ENCODE results near the gene CDKN1A.
A peak's percentile ranks its signal among the peaks of the same experiment; 100 is the strongest.
"Not testable (repeated sequence)": the region's sequence is repeated elsewhere in the genome, so short reads cannot be mapped to it uniquely, and the experiment has no call there.

Gene CDKN1A

DNA sequence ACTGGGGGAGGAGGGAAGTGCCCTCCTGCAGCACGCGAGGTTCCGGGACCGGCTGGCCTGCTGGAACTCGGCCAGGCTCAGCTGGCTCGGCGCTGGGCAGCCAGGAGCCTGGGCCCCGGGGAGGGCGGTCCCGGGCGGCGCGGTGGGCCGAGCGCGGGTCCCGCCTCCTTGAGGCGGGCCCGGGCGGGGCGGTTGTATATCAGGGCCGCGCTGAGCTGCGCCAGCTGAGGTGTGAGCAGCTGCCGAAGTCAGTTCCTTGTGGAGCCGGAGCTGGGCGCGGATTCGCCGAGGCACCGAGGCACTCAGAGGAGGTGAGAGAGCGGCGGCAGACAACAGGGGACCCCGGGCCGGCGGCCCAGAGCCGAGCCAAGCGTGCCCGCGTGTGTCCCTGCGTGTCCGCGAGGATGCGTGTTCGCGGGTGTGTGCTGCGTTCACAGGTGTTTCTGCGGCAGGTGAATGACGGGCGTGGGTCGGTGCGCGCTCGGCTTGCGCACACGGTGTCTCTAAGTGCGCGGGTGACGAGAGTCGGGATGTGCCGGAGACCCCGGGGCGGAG is at the start of gene CDKN1A:
CDKN1A (plus strand) TSS at position 227 of the 555 bp plus-strand sequence. CDS start 5,388 bp downstream, outside the sequence.
- no peak for FAIRE-seq
- no peak for DNase-seq (ENCODE audit: insufficient read length, low spot score)

DNA sequence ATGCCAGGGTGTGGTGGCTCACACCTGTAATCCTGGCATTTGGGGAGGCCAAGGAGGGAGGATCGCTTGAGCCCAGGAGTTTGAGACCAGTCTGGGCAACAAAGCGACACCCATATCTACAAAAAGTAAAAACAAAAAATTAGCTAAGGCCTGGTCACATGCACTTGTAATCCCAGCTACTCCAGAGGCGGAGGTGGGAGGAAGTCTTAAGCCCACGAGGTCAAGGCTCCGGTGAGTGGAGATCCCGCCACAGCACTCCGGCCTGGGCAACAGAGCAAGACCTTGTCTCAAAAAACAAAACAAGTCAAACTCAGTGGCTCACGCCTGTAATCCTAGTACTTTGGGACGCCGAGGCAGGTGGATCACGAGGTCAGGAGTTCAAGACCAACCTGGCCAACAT is 48.7 kb upstream of the CDKN1A start:
- FAIRE-seq, result no peak
- DNase-seq (ENCODE audit: insufficient read length, low spot score), result no peak

DNA sequence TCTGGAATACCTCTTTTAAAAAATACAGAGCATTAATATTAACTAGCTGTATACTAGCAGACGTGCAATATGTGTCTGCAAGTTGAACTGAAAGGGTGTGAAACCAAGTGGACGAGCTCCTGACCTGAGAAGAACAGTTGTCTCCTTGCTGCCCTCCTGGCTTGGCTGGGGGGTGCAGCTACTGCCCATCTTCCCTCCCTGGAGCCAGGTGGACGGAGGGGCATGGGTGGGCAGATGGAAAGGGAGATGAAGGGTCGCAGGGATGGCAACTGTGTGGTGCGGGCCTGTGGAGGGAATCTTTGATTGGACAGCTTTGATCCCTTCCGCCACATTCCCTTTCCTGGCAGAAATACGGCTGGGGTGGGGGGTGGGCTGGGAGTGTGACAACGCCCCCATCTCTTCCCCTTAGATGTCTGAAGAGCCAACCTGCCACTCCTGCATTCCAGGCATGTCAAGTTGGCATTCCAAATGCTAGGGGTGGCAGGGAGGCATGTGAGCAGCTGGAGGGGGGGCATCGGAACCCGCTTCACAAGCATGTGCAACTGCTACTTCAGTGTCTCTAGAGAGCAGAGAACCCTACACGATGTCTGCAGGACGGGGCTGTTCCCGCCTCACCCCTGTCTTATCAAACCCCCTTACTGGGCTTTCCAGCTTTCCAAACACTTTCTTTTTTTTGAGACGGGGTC is 47.0 kb upstream of the CDKN1A start:
- no peak for FAIRE-seq

GRCh38 chr6:36633370-36633769 is 45.1 kb upstream of the CDKN1A start:
- no peak for FAIRE-seq

More for the DNA sequence above, 47.0 kb upstream of the CDKN1A start:
- no peak for DNase-seq (ENCODE audit: insufficient read length, low spot score)

GRCh38 chr6:36633915-36634314 is 44.6 kb upstream of the CDKN1A start:
- DNase-seq (ENCODE audit: insufficient read length, low spot score) (no peak), FAIRE-seq (no peak)

More at GRCh38 chr6:36633370-36633769, 45.1 kb upstream of the CDKN1A start:
- DNase-seq (ENCODE audit: insufficient read length, low spot score), result no peak

DNA sequence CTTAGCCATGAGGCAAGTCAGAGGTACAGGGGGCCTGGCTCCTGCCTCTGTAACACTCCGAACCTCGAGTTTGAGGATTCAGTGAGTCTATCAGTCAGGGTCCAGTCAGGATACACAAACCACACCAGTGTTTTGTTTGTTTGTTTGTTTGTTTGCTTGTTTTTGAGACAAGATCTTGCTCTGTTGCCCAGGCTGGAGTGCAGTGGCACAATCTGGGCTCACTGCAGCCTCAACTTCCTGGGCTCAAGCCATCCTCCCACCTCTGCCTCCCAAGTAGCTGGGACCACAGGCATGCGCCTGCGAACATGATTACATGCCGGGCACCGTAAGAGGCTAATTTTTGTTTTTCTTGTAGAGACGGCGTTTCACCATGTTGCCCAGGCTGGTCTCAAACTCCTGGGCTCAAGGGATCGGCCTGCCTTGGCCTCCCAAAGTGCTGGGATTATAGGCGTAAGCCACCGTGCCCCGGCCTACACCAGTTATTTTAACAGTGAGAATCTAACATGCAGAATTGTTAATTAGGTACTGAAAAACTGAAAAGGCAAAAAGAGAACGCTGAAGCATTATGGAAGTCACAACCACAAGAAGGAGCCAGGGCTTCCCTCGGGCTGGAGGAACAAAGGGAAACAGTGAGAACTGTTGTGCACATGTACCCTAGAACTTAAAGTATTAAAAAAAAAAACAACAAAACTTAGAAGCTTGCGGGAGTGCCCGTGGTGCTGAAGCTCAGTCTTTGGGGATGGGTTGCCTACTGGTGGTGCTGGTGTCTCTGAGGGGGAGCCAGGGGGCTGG is 44.0 kb upstream of the CDKN1A start:
- DNase-seq (ENCODE audit: insufficient read length, low spot score) (no peak), FAIRE-seq (no peak)

- DNase-seq (ENCODE audit: insufficient read length, low spot score) (no peak), FAIRE-seq (no peak)
Measured at GRCh38 chr6:36636283-36636682, 42.2 kb upstream of the CDKN1A start.

DNA sequence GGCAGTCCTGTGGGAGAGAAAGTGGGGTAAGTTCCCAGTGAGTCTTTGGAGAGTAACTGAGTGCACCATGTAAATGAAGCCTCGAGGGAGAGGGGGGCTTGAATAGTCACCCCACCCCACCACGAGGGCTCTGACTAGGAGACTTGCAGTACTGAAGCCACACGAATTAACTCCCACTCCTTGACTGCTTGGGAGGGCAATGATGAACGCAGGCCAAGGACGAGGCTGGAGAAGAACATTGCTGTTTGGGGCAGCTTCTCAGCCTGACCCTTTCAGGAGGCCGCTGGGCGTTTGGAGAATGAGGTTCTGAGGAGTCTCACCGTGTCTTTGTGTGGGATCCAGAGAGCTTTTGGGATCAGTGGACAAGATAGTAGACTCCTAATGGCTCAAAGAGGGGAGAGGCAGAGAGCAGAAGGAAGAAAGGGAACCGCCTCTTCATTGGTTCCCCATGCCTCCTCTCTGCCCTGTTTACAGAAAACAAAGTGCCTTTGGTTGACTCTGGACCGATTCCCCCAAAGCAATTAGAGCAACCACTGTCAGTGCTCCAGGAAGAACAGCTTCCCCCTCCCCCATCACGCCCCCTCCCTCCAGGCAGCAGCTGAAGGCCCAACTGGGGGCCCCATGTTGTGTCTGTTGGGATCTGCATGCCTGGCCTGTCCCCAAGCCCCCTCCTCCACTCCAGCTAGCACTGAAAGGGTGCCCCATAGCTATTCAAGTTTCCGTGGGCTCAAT is 41.7 kb upstream of the CDKN1A start:
- FAIRE-seq (no peak), DNase-seq (ENCODE audit: insufficient read length, low spot score) (no peak)

DNA sequence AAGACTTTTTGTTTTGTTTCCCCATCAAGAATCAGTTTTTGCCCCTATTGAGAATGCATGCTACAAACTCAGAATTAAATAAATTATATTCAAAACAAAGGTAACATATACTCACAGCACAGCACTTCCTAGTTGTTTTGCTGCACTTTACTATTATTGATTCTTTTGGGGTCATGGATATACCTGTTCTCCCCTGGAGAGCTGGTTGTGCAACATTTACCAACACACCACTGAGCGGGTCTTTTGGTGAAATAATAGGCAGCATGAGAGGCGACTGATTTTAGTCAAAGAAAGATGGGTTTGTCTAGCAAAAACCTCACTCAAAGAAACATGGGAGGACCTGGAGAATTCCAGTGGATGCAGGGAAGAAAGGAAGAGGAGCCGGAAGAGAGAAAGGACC is 39.9 kb upstream of the CDKN1A start:
- no peak for FAIRE-seq
- no peak for DNase-seq (ENCODE audit: insufficient read length, low spot score)

- DNase-seq (ENCODE audit: insufficient read length, low spot score), result no peak
- no peak for FAIRE-seq
Measured at GRCh38 chr6:36639171-36639808, 39.2 kb upstream of the CDKN1A start.

DNA sequence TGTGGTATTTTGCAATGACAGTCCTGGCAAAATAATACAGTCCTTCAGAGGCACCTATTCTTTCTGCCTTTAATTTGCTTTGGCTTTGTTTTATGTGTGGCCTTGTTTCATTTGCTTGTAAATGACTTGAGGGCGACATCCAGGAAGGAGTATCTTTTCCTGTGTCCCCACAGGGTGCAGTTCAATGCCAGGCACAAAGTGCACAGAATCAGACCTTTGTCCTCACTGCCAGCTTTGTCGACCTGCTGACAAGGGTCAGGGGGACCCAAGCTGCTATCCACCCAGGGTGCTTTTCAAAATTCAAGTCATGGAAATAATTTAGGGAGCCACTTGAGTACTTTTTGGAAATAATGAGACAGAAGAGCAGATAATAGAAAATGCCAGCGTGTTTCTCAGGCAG is 37.0 kb upstream of the CDKN1A start:
- DNase-seq (ENCODE audit: insufficient read length, low spot score), result no peak
- no peak for FAIRE-seq

GRCh38 chr6:36642913-36643817 is 35.3 kb upstream of the CDKN1A start:
- DNase-seq (ENCODE audit: insufficient read length, low spot score) (no peak), FAIRE-seq (no peak)

GRCh38 chr6:36643977-36644376 is 34.5 kb upstream of the CDKN1A start:
- FAIRE-seq (no peak), DNase-seq (ENCODE audit: insufficient read length, low spot score) (no peak)

DNA sequence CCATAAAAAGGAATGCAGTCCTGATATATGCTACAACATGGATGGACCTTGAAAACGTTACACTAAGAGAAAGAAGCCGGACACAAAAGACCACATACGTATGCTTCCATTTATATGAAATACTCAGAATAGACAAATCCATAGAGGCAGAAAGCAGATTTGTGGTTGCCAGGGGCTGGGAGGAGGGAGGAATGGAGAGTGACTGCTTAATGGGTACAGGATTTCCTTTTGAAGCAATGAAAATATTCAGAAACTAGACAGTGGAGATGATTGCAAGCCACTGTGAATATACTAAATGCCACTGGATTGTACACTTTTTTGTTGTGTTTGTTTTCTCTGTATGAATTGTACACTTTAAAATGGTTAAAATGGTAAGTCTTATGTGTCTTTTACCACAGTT is 29.4 kb upstream of the CDKN1A start:
- FAIRE-seq, result no peak
- no peak for DNase-seq (ENCODE audit: insufficient read length, low spot score)

- no peak for FAIRE-seq
Measured at GRCh38 chr6:36649701-36650484, 28.6 kb upstream of the CDKN1A start.

GRCh38 chr6:36650848-36651478 is 27.6 kb upstream of the CDKN1A start:
- DNase-seq (ENCODE audit: insufficient read length, low spot score) (peak; percentile 46), FAIRE-seq (peak; percentile 87)

More at GRCh38 chr6:36649701-36650484, 28.6 kb upstream of the CDKN1A start:
- DNase-seq (ENCODE audit: insufficient read length, low spot score), result no peak

DNA sequence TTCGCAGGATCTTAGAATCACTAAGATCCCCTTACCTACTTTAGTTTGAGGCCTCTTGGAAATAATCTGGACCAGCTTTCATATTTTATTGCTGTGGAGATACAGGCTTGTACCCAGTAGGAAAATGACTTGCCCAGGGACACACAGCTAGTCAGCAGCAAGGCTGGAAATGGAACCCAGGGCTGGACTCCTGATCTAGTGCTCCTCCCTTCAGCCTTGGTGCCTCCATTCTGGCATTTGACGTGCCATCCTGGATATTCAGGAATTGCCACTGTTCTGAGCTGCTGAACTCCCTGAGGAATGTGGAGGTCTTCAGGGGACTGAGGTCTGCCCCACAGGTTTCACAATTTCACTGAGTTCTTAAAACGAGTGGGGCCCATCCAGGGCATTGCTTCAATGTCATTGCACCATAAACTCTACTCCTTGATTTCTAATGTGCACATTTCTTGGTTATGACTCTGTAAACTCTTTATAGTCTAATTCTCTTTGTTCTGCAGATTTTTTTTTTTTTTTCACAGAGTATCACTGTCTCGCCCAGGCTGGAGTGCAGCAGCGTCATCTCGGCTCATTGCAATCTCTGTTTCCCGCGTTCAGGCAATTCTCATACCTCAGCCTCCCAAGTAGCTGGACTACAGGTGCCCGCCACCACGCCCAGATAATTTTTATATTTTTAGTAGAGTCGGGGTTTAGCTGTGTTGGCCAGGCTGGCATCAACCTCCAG is 26.7 kb upstream of the CDKN1A start:
- no peak for FAIRE-seq
- no peak for DNase-seq (ENCODE audit: insufficient read length, low spot score)

GRCh38 chr6:36654469-36654868 is 24.0 kb upstream of the CDKN1A start:
- not testable (repeated sequence) for FAIRE-seq; DNase-seq (ENCODE audit: insufficient read length, low spot score)

Data from GM19239 (cell line).